GM12878 (cell line): Measurements from ENCODE around the gene HPD. TPM values are rescaled to one million over a fixed set of nuclear protein-coding genes. Genes with fewer than 3 reads are reported as not detected.

ENCODE experiments used
- BACH1 ChIP-seq: fragments of 450-650 bp; IDR thresholded peaks from 2 replicates; pipeline ENCODE4 v1.6.1; 2017; ENCODE audit warnings: mild to moderate bottlenecking, borderline replicate concordance
- BHLHE40 ChIP-seq, 2 experiments: fragments of 450-650 bp in 1 of 2; IDR thresholded peaks; 2 replicates each; pipeline ENCODE4 v1.6.1; 2011 to 2017; ENCODE audit warnings: low read depth in 2 of 2, borderline replicate concordance in 1 of 2, improper control_type of control experiment in 1 of 2, low read length in 1 of 2, mild to moderate bottlenecking in 1 of 2
- CHD4 ChIP-seq: fragments of 200-600 bp; sonication (generic); IDR thresholded peaks from 2 replicates; pipeline ENCODE4 v1.6.1; 2016; ENCODE audit warnings: mild to moderate bottlenecking
- E4F1 ChIP-seq: fragments of 450-650 bp; IDR thresholded peaks from 2 replicates; pipeline ENCODE4 v1.6.1; 2018; ENCODE audit warnings: borderline replicate concordance, mild to moderate bottlenecking; ENCODE audit not compliant: partially characterized antibody
- HCFC1 ChIP-seq: fragments of 150-350 bp; IDR thresholded peaks from 2 replicates; pipeline ENCODE4 v1.6.1; 2014; ENCODE audit warnings: low read length
- NFYA ChIP-seq: IDR thresholded peaks from 2 replicates; pipeline ENCODE4 v1.6.1; 2011; ENCODE audit warnings: low read depth, mild to moderate bottlenecking, low read length, improper control_type of control experiment, borderline replicate concordance
- RELB ChIP-seq: fragments of 450-650 bp; IDR thresholded peaks from 2 replicates; pipeline ENCODE4 v1.6.1; 2017; ENCODE audit warnings: low read depth, mild to moderate bottlenecking, moderate library complexity
- TCF3 ChIP-seq: IDR thresholded peaks from 2 replicates; pipeline ENCODE4 v1.6.1; 2012; ENCODE audit warnings: low read depth, mild to moderate bottlenecking, low read length, borderline replicate concordance; ENCODE audit not compliant: insufficient read depth
- USF2 ChIP-seq: IDR thresholded peaks from 2 replicates; pipeline ENCODE4 v1.6.1; 2011; ENCODE audit warnings: low read depth, low read length, improper control_type of control experiment, borderline replicate concordance
- ZNF217 ChIP-seq: fragments of 450-650 bp; IDR thresholded peaks from 2 replicates; pipeline ENCODE4 v1.6.1; 2017; ENCODE audit warnings: antibody characterized with exemption, mild to moderate bottlenecking
- polyA plus RNA-seq, 11 experiments: library from polyadenylated mRNA; depleted of rRNA in 4 of 11; unstranded in 6 of 11; stranded (reverse) in 5 of 11; fragments of >200 nt; fragmentation: Nextera tagmentation in 4 of 11; fragmentation: Illumina TruSeq in 1 of 11; extraction: Ambion mirVana in 4 of 11; extraction: Trizol in 1 of 11; gene quantifications; 1 replicate in 1 of 11; 2 replicates in 10 of 11; pipeline versions ENCODE4 v1.2.1 to v1.2.3, GENCODE V29; 2011 to 2016; ENCODE audit warnings: inconsistent platforms in 2 of 11, missing spikeins in 2 of 11, low read depth in 1 of 11
- total RNA-seq, 4 experiments: library from RNA; depleted of rRNA in 3 of 4; stranded (reverse); fragments of >200 nt in 3 of 4; fragmentation: Illumina TruSeq in 1 of 4; extraction: Trizol in 1 of 4; gene quantifications; 2 replicates each; pipeline versions ENCODE4 v1.2.1 to v1.2.3, GENCODE V29; 2013 to 2021
- TF ChIP-seq, protein P1 (sequence below): IDR thresholded peaks from 2 replicates; pipeline ENCODE4 v1.6.1; 2012; ENCODE audit warnings: mild to moderate bottlenecking, low read depth, low read length
- TF ChIP-seq, protein P2 (sequence below): fragments of 450-650 bp; IDR thresholded peaks from 2 replicates; pipeline ENCODE4 v1.6.1; 2017; ENCODE audit warnings: mild to moderate bottlenecking
- TF ChIP-seq, protein P3 (sequence below): fragments of 450-650 bp; IDR thresholded peaks from 2 replicates; pipeline ENCODE4 v1.6.1; 2018; ENCODE audit warnings: mild to moderate bottlenecking, low read depth, moderate library complexity; ENCODE audit not compliant: partially characterized antibody

The HPD gene
- total and polyA plus RNA-seq, 10 of the 15 experiments (the other 5 are each of a cell fraction or from before 2014, with no cell fraction given), result 0.04 to 0.69 (median 0.28) TPM; not detected in 7

- no peak for TF ChIP-seq RELB
- 0 out of 2 replicates have a peak, but pooled peaks have one; percentile 5 for TF ChIP-seq ZNF217
- no peak for TF ChIP-seq CHD4
- TF ChIP-seq, protein P1, sequence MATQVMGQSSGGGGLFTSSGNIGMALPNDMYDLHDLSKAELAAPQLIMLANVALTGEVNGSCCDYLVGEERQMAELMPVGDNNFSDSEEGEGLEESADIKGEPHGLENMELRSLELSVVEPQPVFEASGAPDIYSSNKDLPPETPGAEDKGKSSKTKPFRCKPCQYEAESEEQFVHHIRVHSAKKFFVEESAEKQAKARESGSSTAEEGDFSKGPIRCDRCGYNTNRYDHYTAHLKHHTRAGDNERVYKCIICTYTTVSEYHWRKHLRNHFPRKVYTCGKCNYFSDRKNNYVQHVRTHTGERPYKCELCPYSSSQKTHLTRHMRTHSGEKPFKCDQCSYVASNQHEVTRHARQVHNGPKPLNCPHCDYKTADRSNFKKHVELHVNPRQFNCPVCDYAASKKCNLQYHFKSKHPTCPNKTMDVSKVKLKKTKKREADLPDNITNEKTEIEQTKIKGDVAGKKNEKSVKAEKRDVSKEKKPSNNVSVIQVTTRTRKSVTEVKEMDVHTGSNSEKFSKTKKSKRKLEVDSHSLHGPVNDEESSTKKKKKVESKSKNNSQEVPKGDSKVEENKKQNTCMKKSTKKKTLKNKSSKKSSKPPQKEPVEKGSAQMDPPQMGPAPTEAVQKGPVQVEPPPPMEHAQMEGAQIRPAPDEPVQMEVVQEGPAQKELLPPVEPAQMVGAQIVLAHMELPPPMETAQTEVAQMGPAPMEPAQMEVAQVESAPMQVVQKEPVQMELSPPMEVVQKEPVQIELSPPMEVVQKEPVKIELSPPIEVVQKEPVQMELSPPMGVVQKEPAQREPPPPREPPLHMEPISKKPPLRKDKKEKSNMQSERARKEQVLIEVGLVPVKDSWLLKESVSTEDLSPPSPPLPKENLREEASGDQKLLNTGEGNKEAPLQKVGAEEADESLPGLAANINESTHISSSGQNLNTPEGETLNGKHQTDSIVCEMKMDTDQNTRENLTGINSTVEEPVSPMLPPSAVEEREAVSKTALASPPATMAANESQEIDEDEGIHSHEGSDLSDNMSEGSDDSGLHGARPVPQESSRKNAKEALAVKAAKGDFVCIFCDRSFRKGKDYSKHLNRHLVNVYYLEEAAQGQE, result 0 out of 2 replicates have a peak, but pooled peaks have one; percentile 20
- TF ChIP-seq, protein P2, sequence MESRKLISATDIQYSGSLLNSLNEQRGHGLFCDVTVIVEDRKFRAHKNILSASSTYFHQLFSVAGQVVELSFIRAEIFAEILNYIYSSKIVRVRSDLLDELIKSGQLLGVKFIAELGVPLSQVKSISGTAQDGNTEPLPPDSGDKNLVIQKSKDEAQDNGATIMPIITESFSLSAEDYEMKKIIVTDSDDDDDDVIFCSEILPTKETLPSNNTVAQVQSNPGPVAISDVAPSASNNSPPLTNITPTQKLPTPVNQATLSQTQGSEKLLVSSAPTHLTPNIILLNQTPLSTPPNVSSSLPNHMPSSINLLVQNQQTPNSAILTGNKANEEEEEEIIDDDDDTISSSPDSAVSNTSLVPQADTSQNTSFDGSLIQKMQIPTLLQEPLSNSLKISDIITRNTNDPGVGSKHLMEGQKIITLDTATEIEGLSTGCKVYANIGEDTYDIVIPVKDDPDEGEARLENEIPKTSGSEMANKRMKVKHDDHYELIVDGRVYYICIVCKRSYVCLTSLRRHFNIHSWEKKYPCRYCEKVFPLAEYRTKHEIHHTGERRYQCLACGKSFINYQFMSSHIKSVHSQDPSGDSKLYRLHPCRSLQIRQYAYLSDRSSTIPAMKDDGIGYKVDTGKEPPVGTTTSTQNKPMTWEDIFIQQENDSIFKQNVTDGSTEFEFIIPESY, result no peak
- TF ChIP-seq E4F1, result no peak
- no peak for TF ChIP-seq BHLHE40 (IDR thresholded peaks at IDR 0.05; ENCODE audit: borderline replicate concordance in 1 of 2, low read depth in 2 of 2, low read length in 1 of 2)
- TF ChIP-seq, protein P3, sequence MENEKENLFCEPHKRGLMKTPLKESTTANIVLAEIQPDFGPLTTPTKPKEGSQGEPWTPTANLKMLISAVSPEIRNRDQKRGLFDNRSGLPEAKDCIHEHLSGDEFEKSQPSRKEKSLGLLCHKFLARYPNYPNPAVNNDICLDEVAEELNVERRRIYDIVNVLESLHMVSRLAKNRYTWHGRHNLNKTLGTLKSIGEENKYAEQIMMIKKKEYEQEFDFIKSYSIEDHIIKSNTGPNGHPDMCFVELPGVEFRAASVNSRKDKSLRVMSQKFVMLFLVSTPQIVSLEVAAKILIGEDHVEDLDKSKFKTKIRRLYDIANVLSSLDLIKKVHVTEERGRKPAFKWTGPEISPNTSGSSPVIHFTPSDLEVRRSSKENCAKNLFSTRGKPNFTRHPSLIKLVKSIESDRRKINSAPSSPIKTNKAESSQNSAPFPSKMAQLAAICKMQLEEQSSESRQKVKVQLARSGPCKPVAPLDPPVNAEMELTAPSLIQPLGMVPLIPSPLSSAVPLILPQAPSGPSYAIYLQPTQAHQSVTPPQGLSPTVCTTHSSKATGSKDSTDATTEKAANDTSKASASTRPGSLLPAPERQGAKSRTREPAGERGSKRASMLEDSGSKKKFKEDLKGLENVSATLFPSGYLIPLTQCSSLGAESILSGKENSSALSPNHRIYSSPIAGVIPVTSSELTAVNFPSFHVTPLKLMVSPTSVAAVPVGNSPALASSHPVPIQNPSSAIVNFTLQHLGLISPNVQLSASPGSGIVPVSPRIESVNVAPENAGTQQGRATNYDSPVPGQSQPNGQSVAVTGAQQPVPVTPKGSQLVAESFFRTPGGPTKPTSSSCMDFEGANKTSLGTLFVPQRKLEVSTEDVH, result no peak
- TF ChIP-seq TCF3, result no peak
- no peak for TF ChIP-seq NFYA
- no peak for TF ChIP-seq USF2
- TF ChIP-seq BACH1, result peak; percentile 87; the same call in 1 of the 2 replicates
- no peak for TF ChIP-seq HCFC1
Measured at GRCh38 chr12:121800694-121801594, 57.7 kb downstream of the HPD start (continued).
